Fibroblast of skin of scalp (primary cell): ENCODE results near the gene AMELX. TPM values are rescaled to one million over a fixed set of nuclear protein-coding genes. Genes with fewer than 3 reads are reported as not detected.

Source experiments
- DNase-seq: peaks from one replicate; pipeline ENCODE4 v3.0.0-alpha.2; 2013
- polyA plus RNA-seq, 2 experiments: library from polyadenylated mRNA; unstranded; fragments of 120-200 nt; gene quantifications; one replicate each; pipeline ENCODE4 v1.2.1, GENCODE V29; 2013; ENCODE audit not compliant: insufficient read length in 2 of 2

The AMELX gene
- polyA plus RNA-seq (2013, experiment 1 of 2; ENCODE audit: insufficient read length) = not detected
- not detected for polyA plus RNA-seq (2013, experiment 2 of 2; ENCODE audit: insufficient read length)

DNA sequence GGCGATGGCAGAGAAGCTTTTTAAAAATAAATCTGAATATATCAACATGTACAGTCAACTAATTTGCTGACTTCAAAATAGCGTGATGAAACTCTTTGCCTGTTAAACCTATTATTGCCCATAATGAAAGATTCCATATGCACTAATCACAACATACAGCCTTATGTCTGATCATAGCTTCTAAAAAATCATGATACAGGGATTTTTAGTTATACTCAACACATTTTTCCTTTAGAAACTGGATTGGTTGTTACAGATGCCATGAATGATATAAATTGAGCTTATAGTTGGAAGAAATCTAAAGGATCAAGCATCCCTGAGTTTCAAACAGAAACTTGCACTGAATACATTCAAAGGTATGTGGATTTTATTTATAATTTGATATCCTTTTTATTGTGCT, at the start of gene AMELX:
Gene AMELX (plus strand): TSS at position 301 of the 400 bp plus-strand sequence. CDS start 1,376 bp downstream, outside the sequence.
- no peak for DNase-seq

DNA sequence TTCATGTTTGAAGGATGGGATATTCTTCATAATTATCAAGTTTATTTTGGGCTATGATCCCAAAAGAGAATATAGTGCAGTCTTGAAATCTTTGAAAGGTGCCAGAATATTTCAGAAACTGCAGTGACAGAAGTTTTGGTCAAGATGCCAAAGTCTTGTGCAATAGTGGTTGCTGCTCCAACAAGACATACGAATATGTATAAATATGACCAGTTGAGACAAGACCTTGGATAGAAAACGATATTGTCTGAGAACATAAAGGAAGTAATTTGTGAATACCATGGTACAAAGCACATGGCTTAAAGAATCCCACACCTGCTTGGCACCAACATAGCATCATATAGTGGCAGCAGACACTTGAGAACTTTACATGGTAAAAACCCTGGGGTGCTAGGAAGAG, 48.6 kb upstream of the AMELX start:
- DNase-seq = peak; percentile 29

DNA sequence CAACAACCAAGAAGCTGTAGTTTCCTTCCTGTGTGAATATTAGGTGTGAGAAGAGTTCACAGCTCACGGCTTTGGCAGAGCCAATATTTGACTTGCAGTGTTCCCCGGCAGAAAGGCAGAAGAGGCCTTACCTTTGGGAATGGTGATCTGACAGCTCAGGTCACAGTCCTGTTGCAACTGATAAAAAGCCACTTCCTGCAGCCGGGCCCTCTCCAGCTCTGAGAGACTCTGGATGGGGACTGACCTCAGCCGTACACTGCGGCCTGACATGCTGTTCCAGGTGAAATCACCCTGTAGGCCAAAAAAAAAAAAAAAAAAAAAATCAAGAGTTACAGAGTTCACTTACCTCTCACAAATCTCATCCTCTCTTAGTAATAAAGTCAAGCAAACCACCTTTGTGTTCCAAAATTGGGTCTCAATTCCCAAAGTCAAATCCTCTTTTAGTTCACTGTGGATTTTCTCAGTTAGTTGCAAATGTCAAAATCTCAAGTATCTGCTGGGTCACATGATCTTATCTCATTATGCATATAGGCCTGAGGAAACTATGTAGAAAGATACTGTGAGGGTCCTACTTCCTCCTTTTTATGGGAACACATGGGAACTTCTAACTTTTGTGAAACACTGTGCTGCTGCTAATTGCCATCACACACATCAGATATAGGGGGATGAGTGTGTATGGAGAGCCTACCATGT, 38.6 kb upstream of the AMELX start:
- no peak for DNase-seq

DNA sequence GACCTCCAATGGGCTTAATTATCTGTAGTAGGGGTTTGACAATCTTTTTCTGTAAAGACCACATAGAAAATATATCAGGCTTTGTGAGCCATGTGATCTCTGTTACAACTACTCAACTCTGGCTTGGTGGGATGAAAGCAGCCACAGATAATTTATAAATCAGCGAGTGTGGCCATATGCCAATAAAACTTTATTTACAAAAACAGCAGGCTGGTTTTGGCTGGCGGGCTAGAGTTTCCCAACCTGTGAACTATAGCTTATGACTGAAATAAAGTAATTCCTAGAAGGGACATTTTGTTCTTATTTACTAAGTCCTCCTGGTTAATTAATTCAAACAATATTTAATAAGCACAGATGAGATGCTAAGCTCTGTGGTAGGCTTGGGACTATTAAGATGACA, 35.9 kb upstream of the AMELX start:
- DNase-seq = no peak

DNA sequence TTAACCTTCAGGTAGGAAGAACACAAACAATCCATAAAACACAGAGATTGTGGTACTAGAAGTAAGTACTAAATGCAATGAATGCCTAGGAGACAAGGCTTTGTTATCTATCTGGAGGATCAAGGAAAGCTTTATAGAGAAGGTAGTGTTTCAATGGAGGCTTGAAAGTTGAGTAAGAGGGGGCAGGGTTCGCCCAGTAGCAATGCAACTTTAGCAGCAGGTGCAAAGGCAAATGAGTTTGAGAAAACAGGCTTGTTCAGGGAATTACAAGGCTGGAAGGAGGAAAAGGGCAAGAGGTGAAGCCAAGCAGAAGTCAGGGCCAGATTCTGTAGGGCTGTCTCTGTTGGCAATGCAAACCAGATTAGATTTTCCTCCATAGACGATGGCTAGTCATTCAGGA, 35.5 kb upstream of the AMELX start:
- DNase-seq = no peak

DNA sequence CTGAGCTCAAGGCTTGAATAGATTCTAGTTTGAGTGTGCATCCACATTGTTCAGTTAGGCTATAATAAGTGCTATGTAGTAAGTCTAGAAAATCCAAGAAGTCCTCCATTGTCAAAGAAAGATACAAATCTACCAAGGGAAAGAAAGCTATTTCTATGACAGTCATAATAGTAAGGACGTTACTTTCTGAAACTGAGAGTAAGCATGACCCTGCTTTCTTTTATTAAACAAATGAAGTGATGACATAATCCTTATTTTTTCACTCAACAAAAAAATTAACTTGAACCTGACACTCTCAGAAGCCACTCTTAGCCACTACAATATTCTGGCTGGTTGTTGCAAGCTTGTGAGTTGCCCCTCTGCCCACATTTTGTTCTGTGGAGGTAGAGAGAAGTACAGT, 33.8 kb upstream of the AMELX start:
- DNase-seq = no peak

DNA sequence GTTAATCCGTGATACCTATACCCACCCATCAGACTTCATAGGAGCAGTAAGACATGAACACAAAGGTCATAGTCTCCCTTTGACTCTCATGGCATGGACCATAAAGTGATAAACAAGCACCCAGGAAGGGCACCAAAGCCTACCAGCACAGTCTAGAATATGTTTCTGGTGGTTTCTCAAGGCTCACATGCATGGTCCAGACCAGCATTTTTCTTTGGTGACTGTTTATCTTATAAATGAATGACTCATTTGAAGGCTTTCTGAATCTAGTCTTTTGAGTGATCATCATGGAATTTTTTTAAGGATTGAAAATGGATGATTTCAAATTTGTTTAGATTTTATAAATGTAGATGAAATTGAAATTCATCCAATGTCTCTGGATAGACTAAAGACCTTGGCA, 32.0 kb upstream of the AMELX start:
- DNase-seq = peak; percentile 78

DNA sequence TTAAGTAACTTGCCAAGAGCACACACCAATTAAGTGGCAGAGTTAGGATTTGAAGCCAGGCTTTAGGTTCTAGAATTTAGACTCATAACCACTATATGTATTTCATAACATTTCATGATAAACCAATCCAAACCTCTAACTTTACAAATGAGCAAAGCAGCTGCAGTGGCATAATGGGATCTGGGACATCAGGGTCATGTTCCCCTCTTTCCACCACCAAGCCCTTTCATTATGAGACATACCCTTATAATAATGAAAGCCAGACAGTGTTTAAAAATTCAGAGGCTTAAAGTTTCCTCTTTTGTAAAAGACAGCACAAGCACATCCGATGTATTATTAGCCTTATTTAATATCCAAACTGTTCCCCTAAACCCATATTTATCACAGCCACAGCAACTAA, 28.3 kb upstream of the AMELX start:
- DNase-seq = no peak

DNA sequence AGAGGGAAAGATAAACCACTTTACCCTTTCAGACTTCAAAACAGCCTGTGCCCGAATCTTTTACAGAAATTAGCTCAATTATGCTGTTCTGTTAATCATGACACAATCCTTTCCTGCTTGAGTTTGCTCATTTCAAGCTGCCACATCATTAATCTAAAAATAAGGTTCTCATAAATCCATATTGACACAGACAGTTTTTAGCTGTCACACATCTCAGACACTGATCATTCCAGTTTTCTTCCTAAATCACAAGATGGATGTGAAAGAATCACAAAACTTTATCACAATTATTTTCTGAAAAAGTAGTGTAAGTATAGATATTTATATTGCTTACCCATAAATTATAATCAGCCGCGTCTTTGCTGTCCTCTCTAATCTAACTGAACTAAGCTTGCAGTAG, 27.9 kb upstream of the AMELX start:
- no peak for DNase-seq

DNA sequence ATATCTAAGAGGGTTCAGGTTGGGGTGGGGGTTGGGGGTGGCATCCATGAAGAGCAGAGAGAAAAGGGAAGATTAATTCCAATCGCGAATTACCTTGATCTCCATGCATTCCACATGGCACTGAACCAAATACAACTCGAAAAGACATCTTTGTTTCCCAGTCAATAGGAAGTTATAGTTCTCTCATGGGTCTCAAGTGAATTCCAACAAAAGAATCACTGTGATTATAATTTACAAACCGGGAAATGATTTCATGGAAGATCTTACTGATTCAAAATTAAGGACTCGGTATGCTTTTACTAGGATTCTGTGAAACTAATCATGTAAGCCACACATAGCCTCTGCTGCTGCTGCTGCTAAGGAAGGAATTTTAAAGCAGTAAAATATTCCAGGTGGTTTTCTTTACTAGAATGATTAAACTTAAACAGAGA, 26.6 kb upstream of the AMELX start:
- no peak for DNase-seq

DNA sequence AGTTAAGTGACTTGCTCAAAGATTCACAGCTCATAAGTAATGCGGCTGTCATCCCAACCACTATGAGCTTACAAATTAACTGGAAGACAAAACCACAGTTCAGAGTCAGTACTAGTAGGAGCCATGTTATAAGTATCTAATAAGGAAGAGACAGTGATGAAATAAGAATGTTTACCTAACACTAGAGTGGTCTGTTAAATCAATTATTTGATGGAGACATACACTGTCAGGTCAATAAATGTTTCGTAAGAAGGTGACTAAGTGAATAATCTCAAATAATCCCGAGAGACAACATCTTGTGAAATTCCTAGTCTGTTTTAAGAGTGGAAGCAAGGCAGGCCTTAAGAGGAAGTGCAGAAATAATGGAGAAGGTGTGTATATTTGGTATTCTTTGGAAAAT, 25.8 kb upstream of the AMELX start:
- peak; percentile 12 for DNase-seq

DNA sequence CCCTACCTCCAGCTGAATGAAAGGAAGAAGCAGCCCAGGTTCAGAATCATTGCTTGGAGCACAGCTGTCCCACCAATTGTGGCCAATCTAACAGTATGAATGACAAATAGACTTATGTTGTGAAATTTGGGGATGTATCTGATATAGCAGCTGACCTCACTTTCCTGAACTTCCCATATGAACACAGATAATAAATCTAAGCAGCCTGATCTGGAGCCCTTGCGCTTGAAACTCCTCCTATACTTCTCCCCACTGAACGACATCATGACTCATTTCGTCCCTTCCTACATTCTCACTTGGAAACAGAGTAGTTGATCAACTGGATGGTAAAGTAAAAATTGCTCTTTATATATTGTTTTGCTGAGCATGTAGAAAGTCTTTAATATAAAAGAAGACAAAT, 24.2 kb upstream of the AMELX start:
- DNase-seq = no peak

DNA sequence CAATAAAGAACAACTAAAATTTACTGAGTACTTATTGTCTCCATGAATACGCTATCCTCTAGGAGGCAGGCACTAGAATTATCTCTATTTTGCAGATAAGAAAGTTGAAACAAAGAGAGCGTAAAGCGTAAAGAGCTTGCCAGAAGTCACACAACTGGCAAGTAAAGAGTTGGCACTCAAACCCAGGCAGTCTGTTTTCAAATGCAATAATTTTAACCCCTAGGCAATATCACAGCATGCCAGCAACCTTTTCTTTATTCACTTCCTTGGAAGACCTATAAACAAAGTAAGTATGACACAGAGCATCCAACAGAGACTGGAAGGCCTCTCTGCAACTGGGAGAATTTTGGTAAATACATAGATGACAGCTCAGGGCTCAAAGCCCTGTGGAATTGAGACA, 23.2 kb upstream of the AMELX start:
- DNase-seq = no peak

DNA sequence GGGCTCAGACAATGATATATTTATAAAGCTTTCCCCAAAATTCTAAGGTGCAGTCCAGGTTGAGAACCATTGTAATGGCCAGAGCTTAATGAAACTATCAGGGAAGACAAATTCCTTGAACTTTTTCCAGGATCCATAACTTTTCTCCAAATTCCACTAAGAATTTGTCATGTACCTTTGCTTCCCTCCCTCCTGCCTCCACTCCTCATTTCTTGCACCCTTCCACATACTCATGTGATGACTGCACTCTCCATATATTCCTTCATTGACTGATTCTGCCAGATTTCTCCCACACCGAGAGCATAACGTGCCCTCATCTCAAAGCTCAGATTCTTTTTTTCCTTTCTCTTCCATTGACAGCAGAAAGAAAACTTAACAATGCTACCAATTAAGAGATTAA, 20.9 kb upstream of the AMELX start:
- DNase-seq = no peak

DNA sequence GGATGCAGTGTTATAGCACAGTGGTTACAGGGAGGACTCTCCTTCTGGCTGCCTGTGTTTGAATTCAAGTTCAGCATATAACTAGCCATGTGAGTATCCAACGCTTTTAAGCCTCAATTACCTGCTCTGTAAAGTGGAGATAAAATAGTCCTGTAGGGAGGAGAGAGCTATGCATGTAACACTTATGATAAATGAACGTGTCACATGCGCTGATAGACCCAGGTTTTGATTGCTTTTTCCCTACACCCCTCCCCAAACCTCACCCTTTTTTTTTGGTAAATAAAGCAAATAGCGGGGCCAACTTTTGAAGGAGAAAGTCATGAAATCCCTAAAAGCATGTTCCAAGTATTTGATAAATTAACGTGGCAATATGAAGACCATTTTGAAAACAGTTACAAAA, 20.4 kb upstream of the AMELX start:
- no peak for DNase-seq

DNA sequence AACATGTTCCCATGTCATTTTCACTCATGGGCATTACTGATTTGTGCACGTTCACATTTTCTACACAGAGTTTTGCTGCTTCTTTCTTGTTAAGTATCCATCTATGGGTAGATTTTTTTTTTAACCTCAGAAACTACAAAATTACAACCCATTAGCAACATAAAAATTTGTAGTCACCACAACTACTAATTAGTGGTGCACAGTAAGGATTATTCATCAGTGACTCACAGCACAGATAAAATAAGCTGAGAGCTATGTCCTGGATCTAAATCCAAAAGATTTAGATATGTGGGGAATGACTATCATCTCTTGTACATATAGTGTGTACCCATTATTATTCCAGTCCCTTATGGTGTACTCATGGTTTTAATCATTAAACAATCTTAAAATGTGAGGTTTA, 19.7 kb upstream of the AMELX start:
- DNase-seq = peak; percentile 35

DNA sequence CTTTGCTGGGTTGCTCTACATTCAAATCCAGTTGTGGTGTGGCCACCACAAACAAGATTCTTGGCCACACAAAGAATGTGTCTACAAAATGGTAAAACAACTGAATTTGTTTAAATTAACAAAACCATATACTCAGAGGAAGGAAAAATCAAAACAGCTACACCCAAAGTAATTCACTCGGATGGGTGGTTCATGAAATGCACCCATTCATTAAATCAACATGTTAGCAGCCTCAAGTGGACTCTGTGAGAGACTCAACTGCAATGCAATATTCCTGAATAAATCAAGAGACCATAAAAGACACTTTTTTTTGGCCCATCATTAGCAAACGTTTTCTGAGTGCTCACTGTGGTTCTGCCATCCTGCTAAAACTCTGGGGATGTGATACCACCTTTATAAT, 11.2 kb upstream of the AMELX start:
- DNase-seq = no peak

DNA sequence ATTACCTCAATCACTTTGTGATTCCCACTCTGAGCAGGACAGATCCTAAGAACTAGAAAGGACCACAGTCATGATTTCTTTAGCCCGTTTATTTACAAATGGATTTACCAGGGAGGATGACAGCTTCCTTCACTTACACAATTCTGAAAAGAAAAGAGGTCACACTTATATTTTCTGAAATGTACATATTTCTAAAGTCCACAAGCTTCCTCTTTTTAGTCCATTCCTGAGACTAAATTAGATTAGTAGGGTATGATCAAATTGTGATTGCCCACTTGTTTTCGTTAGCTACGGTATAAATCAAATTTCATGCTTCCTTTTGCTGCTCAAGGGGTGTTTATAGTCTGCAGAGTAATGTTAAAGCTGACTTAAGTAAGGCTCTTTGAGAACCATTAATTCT, 7.6 kb upstream of the AMELX start:
- no peak for DNase-seq

DNA sequence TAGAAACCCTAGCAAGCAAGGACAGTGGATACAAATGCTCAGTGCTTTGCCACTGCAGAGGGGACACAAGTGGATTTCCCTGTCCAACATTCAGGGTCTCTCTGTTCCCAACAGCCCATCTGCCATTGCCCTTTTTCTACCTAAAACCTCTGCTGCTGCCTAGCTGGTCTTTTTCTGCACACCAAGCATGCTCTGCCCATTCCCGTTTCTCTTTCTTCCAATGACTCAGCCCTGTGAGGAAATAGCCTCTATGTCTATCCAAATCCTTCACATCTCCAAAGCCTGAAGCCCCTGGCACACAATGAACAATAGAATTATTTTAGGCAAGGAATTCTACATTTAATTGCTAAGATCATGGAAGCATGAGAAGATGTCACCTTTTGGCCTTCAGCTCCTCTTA, 5.7 kb upstream of the AMELX start:
- no peak for DNase-seq

DNA sequence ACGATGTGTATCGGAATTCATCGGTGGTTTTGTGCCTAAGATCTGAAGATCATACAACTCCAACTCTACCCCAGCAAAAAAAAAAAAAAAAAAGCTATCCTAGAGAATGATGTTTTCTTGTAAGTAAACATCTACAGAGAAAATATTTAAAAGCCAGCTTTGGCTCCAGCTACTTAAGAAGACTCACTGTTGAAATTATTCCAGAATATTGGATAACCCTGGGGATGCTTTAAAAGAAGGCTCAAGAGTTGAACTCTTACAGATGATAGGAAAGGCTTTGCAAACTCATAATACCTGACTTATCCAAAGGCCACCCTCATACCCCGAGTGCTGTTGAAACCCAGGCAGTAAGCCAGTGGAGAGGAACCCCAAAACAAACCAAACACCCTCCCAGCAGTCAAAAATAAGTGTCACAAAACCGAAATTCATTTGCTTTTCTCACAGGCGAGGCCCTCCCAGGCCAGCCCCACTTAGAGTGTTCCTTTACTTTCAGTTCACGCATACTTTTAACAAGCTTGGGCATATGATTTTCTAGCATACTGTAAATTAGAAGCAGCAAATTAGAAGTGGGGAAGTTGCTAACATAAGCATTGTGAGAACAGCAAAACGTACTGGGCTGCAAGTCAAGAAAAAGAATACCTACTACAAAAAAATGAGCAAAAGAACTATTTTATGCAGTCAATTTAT, 2.7 kb upstream of the AMELX start:
- no peak for DNase-seq

DNA sequence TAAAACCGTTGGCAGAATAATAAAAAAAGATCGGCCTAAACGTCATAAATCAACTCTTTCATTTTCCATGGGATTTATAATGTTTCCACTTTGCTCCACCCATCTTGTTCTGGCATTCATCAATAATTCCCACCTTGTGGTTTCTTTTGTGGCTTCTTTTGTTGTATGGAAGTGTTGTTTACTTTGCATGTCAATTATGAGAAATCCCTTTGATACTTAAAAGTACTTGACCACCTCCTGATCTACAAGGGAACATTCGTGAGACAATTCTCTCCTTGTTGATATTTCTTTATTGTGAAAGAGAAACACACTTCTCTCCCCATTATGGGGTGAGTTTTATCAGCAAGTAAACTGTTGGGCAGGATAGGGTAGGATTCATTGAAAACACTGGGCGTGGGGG, 2.8 kb downstream of the AMELX start:
- DNase-seq = no peak

DNA sequence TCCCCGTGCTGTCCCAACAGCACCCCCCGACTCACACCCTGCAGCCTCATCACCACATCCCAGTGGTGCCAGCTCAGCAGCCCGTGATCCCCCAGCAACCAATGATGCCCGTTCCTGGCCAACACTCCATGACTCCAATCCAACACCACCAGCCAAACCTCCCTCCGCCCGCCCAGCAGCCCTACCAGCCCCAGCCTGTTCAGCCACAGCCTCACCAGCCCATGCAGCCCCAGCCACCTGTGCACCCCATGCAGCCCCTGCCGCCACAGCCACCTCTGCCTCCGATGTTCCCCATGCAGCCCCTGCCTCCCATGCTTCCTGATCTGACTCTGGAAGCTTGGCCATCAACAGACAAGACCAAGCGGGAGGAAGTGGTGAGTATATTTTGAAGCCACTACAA, 5.4 kb downstream of the AMELX start:
- DNase-seq = no peak

DNA sequence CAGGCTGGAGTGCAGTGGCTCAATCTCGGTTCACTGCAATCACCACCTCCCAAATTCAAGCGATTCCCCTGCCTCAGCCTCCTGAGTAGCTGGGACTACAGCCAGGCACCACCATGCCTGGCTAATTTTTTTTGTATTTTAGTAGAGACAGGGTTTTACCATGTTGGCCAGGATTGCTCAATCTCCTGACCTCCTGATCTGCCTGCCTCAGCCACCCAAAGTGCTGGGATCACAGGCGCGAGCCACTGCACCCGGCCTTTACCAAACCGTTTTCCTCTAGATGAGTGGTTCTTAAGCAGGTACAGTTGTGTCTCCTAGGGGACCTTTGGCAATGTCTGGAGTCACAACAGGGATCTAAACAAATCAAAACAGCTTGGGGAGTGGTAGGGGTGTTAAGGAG, 11.6 kb downstream of the AMELX start:
- no peak for DNase-seq

DNA sequence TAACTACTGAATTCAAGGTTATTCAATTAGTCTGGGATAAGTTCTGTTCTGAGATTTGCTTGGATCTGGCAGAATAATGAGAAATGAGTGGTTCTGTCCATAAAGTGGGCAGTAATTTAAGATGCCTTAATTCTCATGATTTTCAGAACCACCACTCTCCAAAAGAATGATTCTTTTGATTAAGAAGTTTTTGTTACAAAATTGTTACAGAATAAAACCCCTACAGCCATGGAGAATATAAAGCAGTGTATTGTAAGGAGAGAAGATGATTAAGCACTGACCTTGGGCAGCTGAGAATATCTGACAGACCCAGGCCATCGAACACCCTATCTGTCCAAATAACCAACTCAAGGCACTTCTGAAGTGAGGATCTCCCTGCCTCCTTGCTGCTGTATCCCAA, 12.4 kb downstream of the AMELX start:
- no peak for DNase-seq

DNA sequence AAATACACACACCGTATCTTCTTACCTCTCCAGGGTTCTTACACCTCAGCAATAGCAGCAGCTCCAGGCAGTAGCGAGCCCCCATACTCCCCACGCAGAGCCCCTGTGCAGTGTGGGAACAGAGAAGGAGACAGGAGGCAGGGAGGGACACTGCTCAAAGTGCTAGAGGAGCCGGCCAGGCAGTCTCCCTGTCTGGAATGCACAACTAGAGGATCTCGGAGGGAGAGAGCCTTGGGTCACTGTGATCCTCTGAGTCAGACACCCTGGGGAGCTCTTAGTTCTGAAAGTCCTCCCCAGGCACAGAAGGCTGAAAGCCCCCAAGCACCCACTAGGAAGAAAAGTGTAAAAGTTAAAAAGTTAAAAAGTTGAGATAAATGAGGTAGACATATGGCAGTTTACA, 16.0 kb downstream of the AMELX start:
- DNase-seq = no peak
